IMR-90 (cell line): ENCODE results near the gene SPG11. TPM values are rescaled to one million over a fixed set of nuclear protein-coding genes. Genes with fewer than 3 reads are reported as not detected.

Experiments used
- ATAC-seq: fragments of 200-7000 bp; cut with Tn5 transposase; 2 replicates; pipeline ENCODE4 v1.9.1; 2020; ENCODE audit warnings: low read depth, mild to moderate bottlenecking, moderate library complexity
- BruUV-seq: library from RNA; stranded (reverse); fragments of 400-500 nt; replicated peaks from 2 replicates; lab custom pipeline; 2021; lab: Mats Ljungman, UMichigan
- CTCF ChIA-PET: fragments of 300-600 bp; formaldehyde crosslinking; extraction: SDS; loops from one replicate; lab custom pipeline; 2021; ENCODE audit warnings: antibody characterized with exemption; lab: Yijun Ruan, JAX
- POLR2A ChIA-PET: fragments of 300-600 bp; sonication (Branson Sonifier 250); formaldehyde crosslinking; loops from one replicate; lab custom pipeline; 2022; ENCODE audit warnings: antibody characterized with exemption; ENCODE audit not compliant: unreplicated experiment; lab: Charles Lee
- DNase-seq: peaks from one replicate; pipeline ENCODE4 v3.0.0; 2013
- H2AFZ ChIP-seq: replicated peaks from 2 replicates; pipeline ENCODE3; 2013; ENCODE audit warnings: low read length, mild to moderate bottlenecking; ENCODE audit not compliant: poor library complexity
- H2AK5ac ChIP-seq: 2 replicates; pipeline ENCODE4 v1.6.1; 2013; ENCODE audit warnings: low read depth, low read length, inconsistent platforms
- H2AK9ac ChIP-seq: replicated peaks from 2 replicates; pipeline ENCODE3; 2013; ENCODE audit warnings: mild to moderate bottlenecking, low read depth, low read length, moderate library complexity; ENCODE audit not compliant: poor library complexity
- H2BK120ac ChIP-seq: 2 replicates; pipeline ENCODE4 v1.6.1; 2013; ENCODE audit warnings: low read depth, low read length, inconsistent platforms
- H2BK15ac ChIP-seq: 3 replicates; pipeline ENCODE4 v1.6.1; 2013; ENCODE audit warnings: low read depth, low read length, inconsistent platforms
- H2BK20ac ChIP-seq: 2 replicates; pipeline ENCODE4 v1.6.1; 2013; ENCODE audit warnings: low read depth, mild to moderate bottlenecking, inconsistent platforms, low read length, moderate library complexity
- H2BK5ac ChIP-seq: 2 replicates; pipeline ENCODE4 v1.6.1; 2013; ENCODE audit warnings: mild to moderate bottlenecking, low read depth, low read length, inconsistent platforms; ENCODE audit not compliant: poor library complexity, severe bottlenecking
- H3K14ac ChIP-seq: replicated peaks from 2 replicates; pipeline ENCODE4 v1.6.1; 2013; ENCODE audit warnings: low read depth, low read length, inconsistent platforms
- H3K18ac ChIP-seq: 2 replicates; pipeline ENCODE4 v1.6.1; 2013; ENCODE audit warnings: low read depth, low read length, control low read depth
- H3K23ac ChIP-seq: 2 replicates; pipeline ENCODE4 v1.6.1; 2013; ENCODE audit warnings: low read depth, low read length, inconsistent platforms
- H3K27ac ChIP-seq: 2 replicates; pipeline ENCODE4 v1.5.1; 2013; ENCODE audit warnings: mild to moderate bottlenecking, control low read depth, low read length; ENCODE audit not compliant: insufficient read depth
- H3K27me3 ChIP-seq: 2 replicates; pipeline ENCODE4 v1.6.1; 2013; ENCODE audit warnings: low read length; ENCODE audit not compliant: control insufficient read depth, insufficient read depth
- H3K36me3 ChIP-seq: 2 replicates; pipeline ENCODE4 v1.6.1; 2013; ENCODE audit warnings: low read length, mixed read lengths; ENCODE audit not compliant: control insufficient read depth, insufficient read depth
- H3K4ac ChIP-seq: 2 replicates; pipeline ENCODE4 v1.6.1; 2013; ENCODE audit warnings: low read depth, low read length, inconsistent platforms
- H3K4me1 ChIP-seq: 2 replicates; pipeline ENCODE4 v1.6.1; 2013; ENCODE audit warnings: low read length, mixed read lengths; ENCODE audit not compliant: control insufficient read depth, insufficient read depth
- H3K4me2 ChIP-seq: 2 replicates; pipeline ENCODE4 v1.6.1; 2013; ENCODE audit warnings: low read depth, mild to moderate bottlenecking, control low read depth, low read length, moderate library complexity
- H3K4me3 ChIP-seq: 2 replicates; pipeline ENCODE4 v1.5.1; 2013; ENCODE audit warnings: low read depth, mild to moderate bottlenecking, control low read depth, low read length, moderate library complexity; ENCODE audit not compliant: insufficient read depth
- H3K56ac ChIP-seq: 2 replicates; pipeline ENCODE4 v1.6.1; 2013; ENCODE audit warnings: low read length, inconsistent platforms; ENCODE audit not compliant: insufficient read depth; ENCODE audit errors: extremely low read depth
- H3K79me1 ChIP-seq, 2 experiments: 2 replicates each; pipeline ENCODE4 v1.6.1; 2013; ENCODE audit warnings: low read length in 2 of 2, inconsistent platforms in 1 of 2, low read depth in 1 of 2
- H3K9ac ChIP-seq: 2 replicates; pipeline ENCODE4 v1.6.1; 2013; ENCODE audit warnings: low read depth, low read length, control low read depth
- H3K9me1 ChIP-seq: 2 replicates; pipeline ENCODE4 v1.6.1; 2013; ENCODE audit warnings: low read length, inconsistent platforms; ENCODE audit not compliant: insufficient read depth
- H3K9me3 ChIP-seq: 2 replicates; pipeline ENCODE4 v1.6.1; 2013; ENCODE audit warnings: low read length; ENCODE audit not compliant: control insufficient read depth, insufficient read depth
- H4K20me1 ChIP-seq: 2 replicates; pipeline ENCODE4 v1.6.1; 2013; ENCODE audit warnings: low read length, inconsistent platforms; ENCODE audit not compliant: insufficient read depth
- H4K5ac ChIP-seq: 2 replicates; pipeline ENCODE4 v1.6.1; 2013; ENCODE audit warnings: mild to moderate bottlenecking, low read depth, low read length, control low read depth
- H4K8ac ChIP-seq, 2 experiments: 2 replicates each; pipeline ENCODE4 v1.6.1; 2013; ENCODE audit warnings: low read depth in 2 of 2, low read length in 2 of 2, control low read depth in 1 of 2, inconsistent platforms in 1 of 2
- H4K91ac ChIP-seq: 2 replicates; pipeline ENCODE4 v1.6.1; 2013; ENCODE audit warnings: low read depth, low read length, inconsistent platforms; ENCODE audit not compliant: insufficient read depth
- BHLHE40 ChIP-seq: fragments of 150-350 bp; IDR thresholded peaks from 2 replicates; pipeline ENCODE4 v1.6.1; 2016; ENCODE audit warnings: mild to moderate bottlenecking, low read depth, low read length
- CEBPB ChIP-seq: IDR thresholded peaks from 2 replicates; pipeline ENCODE4 v1.6.1; 2012; ENCODE audit warnings: low read depth, low read length, improper control_type of control experiment
- CHD1 ChIP-seq: IDR thresholded peaks from 2 replicates; pipeline ENCODE4 v1.6.1; 2012; ENCODE audit warnings: low read depth, low read length, improper control_type of control experiment
- ELK1 ChIP-seq: fragments of 150-350 bp; IDR thresholded peaks from 2 replicates; pipeline ENCODE4 v1.6.1; 2016; ENCODE audit warnings: low read depth, mild to moderate bottlenecking, low read length, moderate library complexity, borderline replicate concordance
- MAFK ChIP-seq: IDR thresholded peaks from 2 replicates; pipeline ENCODE4 v1.6.1; 2012; ENCODE audit warnings: low read depth, low read length, improper control_type of control experiment
- MAZ ChIP-seq: IDR thresholded peaks from 2 replicates; pipeline ENCODE4 v1.6.1; 2012; ENCODE audit warnings: low read depth, mild to moderate bottlenecking, low read length, improper control_type of control experiment, moderate library complexity, borderline replicate concordance
- MXI1 ChIP-seq: IDR thresholded peaks from 2 replicates; pipeline ENCODE4 v1.6.1; 2012; ENCODE audit warnings: low read depth, mild to moderate bottlenecking, low read length, moderate library complexity, borderline replicate concordance
- NFE2L2 ChIP-seq: fragments of 150-350 bp; IDR thresholded peaks from 2 replicates; pipeline ENCODE4 v1.6.1; 2016; ENCODE audit warnings: low read depth, mild to moderate bottlenecking, low read length
- POLR2A ChIP-seq: IDR thresholded peaks from 2 replicates; pipeline ENCODE4 v1.6.1; 2012; ENCODE audit warnings: mild to moderate bottlenecking, low read depth, low read length
- RAD21 ChIP-seq: IDR thresholded peaks from 2 replicates; pipeline ENCODE4 v1.6.1; 2012; ENCODE audit warnings: low read length, improper control_type of control experiment
- RCOR1 ChIP-seq: IDR thresholded peaks from 2 replicates; pipeline ENCODE4 v1.6.1; 2012; ENCODE audit warnings: mild to moderate bottlenecking, low read length, improper control_type of control experiment; ENCODE audit not compliant: insufficient replicate concordance
- SMC3 ChIP-seq: fragments of 150-350 bp; IDR thresholded peaks from 2 replicates; pipeline ENCODE4 v1.6.1; 2016; ENCODE audit warnings: low read depth, mild to moderate bottlenecking, antibody characterized with exemption, low read length, moderate library complexity
- WGBS, 2 experiments: methylation state at CpG; one replicate each; pipeline versions ENCODE4 v1.1.5 to v1.1.7; 2013; ENCODE audit warnings: missing lambda C conversion rate in 2 of 2; ENCODE audit not compliant: insufficient read length in 1 of 2; ENCODE audit errors: extremely low coverage in 2 of 2; 5-methylcytosine and 5-hydroxymethylcytosine counted together
- dilution Hi-C: fragments of 300-500 bp; cut with HindIII; formaldehyde crosslinking; loops from one replicate; pipeline ENCODE4 v1.14.3; 2018; ENCODE audit warnings: low sequenced_read_pairs; ENCODE audit not compliant: unreplicated experiment
- in situ Hi-C: fragments of 300-500 bp; cut with MboI; formaldehyde crosslinking; loops from 3 replicates; pipeline ENCODE4 v1.14.3; 2019; ENCODE audit warnings: low sequenced_read_pairs, inconsistent platforms, mixed read lengths
- intact Hi-C: fragments of 100-400 bp; cut with micrococcal nuclease; formaldehyde crosslinking; loops from 2 replicates; pipeline ENCODE4 v1.10.0; 2022
- polyA plus RNA-seq, 3 experiments: library from polyadenylated mRNA; depleted of rRNA; stranded (reverse); fragments of >200 nt; gene quantifications; 2 replicates each; pipeline ENCODE4 v1.2.3, GENCODE V29; 2012; ENCODE audit warnings: low replicate concordance in 1 of 3
- total RNA-seq: library from RNA; depleted of rRNA; stranded (reverse); fragments of >200 nt; gene quantifications from 2 replicates; pipeline ENCODE4 v1.2.3, GENCODE V29; 2012
- TF ChIP-seq, protein P1 (sequence below): fragments of 150-350 bp; IDR thresholded peaks from 2 replicates; pipeline ENCODE4 v1.6.1; 2017; ENCODE audit warnings: mild to moderate bottlenecking, antibody characterized with exemption, low read length, low read depth
- TF ChIP-seq, protein P2 (sequence below): conservative IDR thresholded peaks from 2 replicates; pipeline ENCODE4 v1.5.1; 2012; ENCODE audit warnings: mild to moderate bottlenecking, low read depth, low read length, improper control_type of control experiment

SPG11 gene
- total and polyA plus RNA-seq, 2 of the 4 experiments (the other 2 are of a cell fraction) = 30.8 to 32.6 TPM

- no peaks in the 10 kb centered on the region for H3K36me3 ChIP-seq
- H2BK120ac ChIP-seq = no peak overlapping the region
These were observed 12.4 kb upstream of the SPG11 start for GRCh38 chr15:44675911-44676310.

More at GRCh38 chr15:44675911-44676310, 12.4 kb upstream of the SPG11 start:
- Histone ChIP-seq H2AK9ac (no peak overlapping the region), H2BK20ac (no peak overlapping the region), H2AK5ac (no peak overlapping the region), H3K27me3 (peaks cover 30% of the 10 kb centered on the region), H3K27ac (no peak overlapping the region), H3K14ac (no peak overlapping the region), H2AFZ (no peak overlapping the region), H4K5ac (no peak overlapping the region), H3K23ac (no peak overlapping the region), H2BK5ac (no peak overlapping the region), H4K8ac (no peak overlapping the region), H3K4me2 (no peak overlapping the region), H3K9ac (no peak overlapping the region), H3K18ac (no peak overlapping the region), H2BK15ac (no peak overlapping the region), H3K4me1 (no peaks in the 10 kb centered on the region), H3K9me1 (no peaks in the 10 kb centered on the region; the same call in 1 of the 2 replicates), H3K79me1 (no peaks in the 10 kb centered on the region), H4K91ac (no peak overlapping the region), H3K56ac (no peak overlapping the region), H3K4me3 (no peak overlapping the region), H3K9me3 (no peaks in the 10 kb centered on the region), H3K4ac (no peak overlapping the region), H4K20me1 (no peaks in the 10 kb centered on the region)
- no peak for TF ChIP-seq BHLHE40
- TF ChIP-seq MAZ = no peak
- no peak for TF ChIP-seq POLR2A
- TF ChIP-seq, protein P1, sequence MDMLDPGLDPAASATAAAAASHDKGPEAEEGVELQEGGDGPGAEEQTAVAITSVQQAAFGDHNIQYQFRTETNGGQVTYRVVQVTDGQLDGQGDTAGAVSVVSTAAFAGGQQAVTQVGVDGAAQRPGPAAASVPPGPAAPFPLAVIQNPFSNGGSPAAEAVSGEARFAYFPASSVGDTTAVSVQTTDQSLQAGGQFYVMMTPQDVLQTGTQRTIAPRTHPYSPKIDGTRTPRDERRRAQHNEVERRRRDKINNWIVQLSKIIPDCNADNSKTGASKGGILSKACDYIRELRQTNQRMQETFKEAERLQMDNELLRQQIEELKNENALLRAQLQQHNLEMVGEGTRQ = no peak
- no peak for TF ChIP-seq ELK1
- TF ChIP-seq RAD21 = no peak
- no peak for TF ChIP-seq MAFK
- TF ChIP-seq SMC3 = no peak
- no peak for TF ChIP-seq CHD1
- no peak for TF ChIP-seq CEBPB
- no peak for TF ChIP-seq NFE2L2
- TF ChIP-seq, protein P2, sequence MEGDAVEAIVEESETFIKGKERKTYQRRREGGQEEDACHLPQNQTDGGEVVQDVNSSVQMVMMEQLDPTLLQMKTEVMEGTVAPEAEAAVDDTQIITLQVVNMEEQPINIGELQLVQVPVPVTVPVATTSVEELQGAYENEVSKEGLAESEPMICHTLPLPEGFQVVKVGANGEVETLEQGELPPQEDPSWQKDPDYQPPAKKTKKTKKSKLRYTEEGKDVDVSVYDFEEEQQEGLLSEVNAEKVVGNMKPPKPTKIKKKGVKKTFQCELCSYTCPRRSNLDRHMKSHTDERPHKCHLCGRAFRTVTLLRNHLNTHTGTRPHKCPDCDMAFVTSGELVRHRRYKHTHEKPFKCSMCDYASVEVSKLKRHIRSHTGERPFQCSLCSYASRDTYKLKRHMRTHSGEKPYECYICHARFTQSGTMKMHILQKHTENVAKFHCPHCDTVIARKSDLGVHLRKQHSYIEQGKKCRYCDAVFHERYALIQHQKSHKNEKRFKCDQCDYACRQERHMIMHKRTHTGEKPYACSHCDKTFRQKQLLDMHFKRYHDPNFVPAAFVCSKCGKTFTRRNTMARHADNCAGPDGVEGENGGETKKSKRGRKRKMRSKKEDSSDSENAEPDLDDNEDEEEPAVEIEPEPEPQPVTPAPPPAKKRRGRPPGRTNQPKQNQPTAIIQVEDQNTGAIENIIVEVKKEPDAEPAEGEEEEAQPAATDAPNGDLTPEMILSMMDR = no peak
- TF ChIP-seq RCOR1 = no peak
- TF ChIP-seq MXI1 = no peak
- BruUV-seq = no TSS peak
- in situ Hi-C loops (no loop called here), dilution Hi-C loops (no loop called here), intact Hi-C loops (no loop called here)
- no CpG with 5 or more reads among the region's 5 CpGs for WGBS, 2 experiments
- CTCF ChIA-PET = no interaction called here
- ATAC-seq = no peak
- POLR2A ChIA-PET = no interaction called here
- no peak for DNase-seq
